Neutrophil (primary cell): ENCODE measurements around the gene TBX5.

Experiments
- H3K27ac ChIP-seq: fragments of 200-600 bp; sonication (generic); 2 replicates; pipeline ENCODE4 v1.5.1; 2016; ENCODE audit warnings: mild to moderate bottlenecking, moderate library complexity
- H3K27me3 ChIP-seq: fragments of 200-600 bp; sonication (generic); 2 replicates; pipeline ENCODE4 v1.6.0; 2016; ENCODE audit warnings: mild to moderate bottlenecking
- H3K36me3 ChIP-seq: fragments of 200-600 bp; sonication (generic); 2 replicates; pipeline ENCODE4 v1.5.1; 2017
- H3K4me1 ChIP-seq, 2 experiments: fragments of 200-600 bp in 1 of 2; sonication (generic) in 1 of 2; 1 replicate in 1 of 2; 2 replicates in 1 of 2; pipeline versions ENCODE4 v1.5.1 to v1.6.1; 2013 to 2016; ENCODE audit warnings: low read depth in 1 of 2, low read length in 1 of 2, mild to moderate bottlenecking in 1 of 2, moderate library complexity in 1 of 2; ENCODE audit not compliant: control insufficient read depth in 1 of 2, insufficient read depth in 1 of 2
- H3K4me3 ChIP-seq, 2 experiments: fragments of 200-600 bp in 1 of 2; sonication (generic) in 1 of 2; 1 replicate in 1 of 2; 2 replicates in 1 of 2; pipeline ENCODE4 v1.5.1; 2013 to 2016; ENCODE audit warnings: low read depth in 1 of 2, low read length in 1 of 2, mild to moderate bottlenecking in 1 of 2, moderate library complexity in 1 of 2
- H3K9me3 ChIP-seq: fragments of 200-600 bp; sonication (generic); 2 replicates; pipeline ENCODE4 v1.5.1; 2016
- CTCF ChIP-seq: fragments of 200-600 bp; sonication (generic); IDR thresholded peaks from 2 replicates; pipeline ENCODE4 v1.5.1; 2016; ENCODE audit warnings: antibody characterized with exemption

Gene TBX5

DNA sequence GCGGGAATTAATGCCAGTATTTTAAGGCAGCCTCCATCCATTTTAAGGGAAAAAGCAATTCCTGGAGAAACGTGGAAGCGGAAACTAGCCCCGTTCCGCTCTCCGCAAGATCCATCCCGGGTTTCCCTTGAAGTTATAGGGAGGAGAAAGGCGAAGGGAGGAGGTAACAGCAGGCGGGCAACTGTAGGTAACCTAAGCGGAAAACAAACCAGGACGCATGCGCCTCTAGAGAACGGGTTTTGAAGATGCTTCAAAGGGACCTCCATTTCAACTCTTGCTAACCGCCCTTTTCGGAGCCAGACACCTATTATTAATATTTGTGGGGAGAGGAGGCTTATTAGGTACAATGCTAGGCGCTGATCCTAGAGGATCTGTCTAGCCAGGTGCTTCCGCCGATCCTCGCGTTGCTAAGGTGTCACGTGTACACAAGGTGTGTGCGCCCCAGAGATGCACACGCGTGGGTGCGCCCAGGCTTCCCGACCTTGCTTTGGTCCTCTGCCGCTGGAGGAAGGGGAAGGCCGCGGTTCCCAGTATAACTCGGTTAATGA is 6.2 kb downstream of the TBX5 start:
- H3K36me3 ChIP-seq, result no peaks in the 10 kb centered on the region
- peaks cover 100% of the 10 kb centered on the region for H3K27me3 ChIP-seq
- no peak overlapping the region for H3K4me3 ChIP-seq
- H3K9me3 ChIP-seq, result no peaks in the 10 kb centered on the region
- no peak overlapping the region for H3K27ac ChIP-seq
- no peak for TF ChIP-seq CTCF
- H3K4me1 ChIP-seq, result no peaks in the 10 kb centered on the region

DNA sequence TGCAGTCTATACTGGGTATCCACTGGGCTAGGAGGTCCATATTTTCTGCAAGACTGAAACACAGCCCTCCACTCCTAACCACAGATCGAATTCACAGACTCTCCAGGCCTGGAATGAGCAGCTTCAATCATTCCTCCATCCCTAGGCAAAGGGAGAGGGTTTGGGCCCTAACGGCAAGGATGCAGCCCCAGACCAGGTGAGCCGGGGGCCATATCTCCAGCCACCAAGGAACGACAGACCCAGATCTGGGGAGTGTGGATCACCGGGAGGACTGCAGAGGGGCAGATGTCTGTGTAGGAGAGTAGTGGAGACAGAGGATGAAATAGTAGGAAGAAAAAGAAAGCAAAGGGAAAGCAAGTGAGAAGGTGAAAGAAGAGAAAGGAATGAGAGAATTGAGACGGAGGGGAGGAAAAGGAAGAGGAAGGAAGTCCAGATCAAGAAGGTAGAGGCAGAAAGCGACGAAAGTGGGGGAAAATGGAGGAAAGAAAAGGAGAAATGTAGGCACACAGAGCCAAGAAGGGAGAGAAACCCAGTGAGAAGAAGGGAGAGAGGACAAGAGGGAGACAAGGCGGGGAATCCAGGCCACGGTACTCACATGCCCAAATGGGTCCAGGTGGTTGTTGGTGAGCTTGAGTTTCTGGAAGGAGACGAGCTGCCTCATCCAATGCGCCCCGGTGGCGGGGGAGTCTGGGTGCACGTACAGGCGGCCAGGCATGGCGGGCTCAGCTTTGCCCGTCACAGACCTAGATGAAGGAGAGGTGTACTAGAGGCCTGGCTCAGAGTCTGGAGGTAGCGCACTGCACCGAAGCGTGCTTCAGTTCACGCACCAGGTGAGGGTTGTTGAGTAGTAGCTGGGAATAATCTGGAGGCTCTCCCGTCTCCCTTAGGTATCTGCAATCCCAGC is 7.7 kb downstream of the TBX5 start:
- H3K4me1 ChIP-seq, result no peaks in the 10 kb centered on the region
- no peaks in the 10 kb centered on the region for H3K9me3 ChIP-seq
- peaks cover 100% of the 10 kb centered on the region for H3K27me3 ChIP-seq
- H3K4me3 ChIP-seq, result no peak overlapping the region
- no peak overlapping the region for H3K27ac ChIP-seq
- TF ChIP-seq CTCF, result no peak
- no peaks in the 10 kb centered on the region for H3K36me3 ChIP-seq

DNA sequence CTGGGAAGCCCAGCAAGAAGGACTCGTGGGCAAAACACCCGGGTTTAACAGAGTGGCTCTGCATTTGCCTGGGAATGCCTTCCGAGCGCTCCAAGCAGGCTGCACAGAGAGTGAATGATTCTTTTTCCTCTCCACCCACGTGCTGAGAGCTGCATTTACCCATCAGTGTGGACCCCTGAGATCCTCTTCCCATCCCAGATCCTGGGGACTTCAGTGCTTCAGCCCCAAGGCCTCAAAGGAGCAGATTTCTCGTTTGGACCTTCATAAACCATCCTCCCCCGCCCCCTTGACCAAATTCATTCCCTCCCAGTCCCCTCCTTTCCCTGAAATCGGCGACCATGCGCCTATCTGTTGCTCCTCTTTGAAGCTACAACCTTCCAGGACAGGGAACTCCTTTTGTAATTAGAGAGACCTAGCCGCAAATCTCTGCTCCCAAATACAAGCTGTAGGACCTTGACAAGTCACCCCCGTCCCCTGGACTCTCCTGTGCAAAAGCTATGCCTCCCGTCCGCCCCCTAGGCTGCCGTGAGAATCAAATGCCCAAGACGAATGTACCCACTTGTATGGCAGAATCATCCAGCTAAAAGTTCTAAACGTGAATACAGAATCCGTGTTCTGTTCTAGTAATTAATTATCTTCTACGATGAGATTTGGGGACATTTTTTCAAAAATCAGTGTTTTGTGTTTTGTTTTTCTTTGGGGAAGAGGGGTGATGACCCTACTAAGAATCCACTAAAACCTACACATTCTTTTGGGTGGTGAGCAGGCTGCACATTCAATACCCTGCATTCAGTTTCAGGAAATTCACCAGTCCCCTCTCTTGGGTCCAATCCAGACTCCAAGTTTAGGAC is 8.8 kb downstream of the TBX5 start:
- no peak for TF ChIP-seq CTCF
- Histone ChIP-seq H3K27me3 (peaks cover 100% of the 10 kb centered on the region), H3K4me1 (no peaks in the 10 kb centered on the region), H3K36me3 (no peaks in the 10 kb centered on the region), H3K27ac (no peak overlapping the region), H3K9me3 (no peaks in the 10 kb centered on the region), H3K4me3 (no peak overlapping the region)

DNA sequence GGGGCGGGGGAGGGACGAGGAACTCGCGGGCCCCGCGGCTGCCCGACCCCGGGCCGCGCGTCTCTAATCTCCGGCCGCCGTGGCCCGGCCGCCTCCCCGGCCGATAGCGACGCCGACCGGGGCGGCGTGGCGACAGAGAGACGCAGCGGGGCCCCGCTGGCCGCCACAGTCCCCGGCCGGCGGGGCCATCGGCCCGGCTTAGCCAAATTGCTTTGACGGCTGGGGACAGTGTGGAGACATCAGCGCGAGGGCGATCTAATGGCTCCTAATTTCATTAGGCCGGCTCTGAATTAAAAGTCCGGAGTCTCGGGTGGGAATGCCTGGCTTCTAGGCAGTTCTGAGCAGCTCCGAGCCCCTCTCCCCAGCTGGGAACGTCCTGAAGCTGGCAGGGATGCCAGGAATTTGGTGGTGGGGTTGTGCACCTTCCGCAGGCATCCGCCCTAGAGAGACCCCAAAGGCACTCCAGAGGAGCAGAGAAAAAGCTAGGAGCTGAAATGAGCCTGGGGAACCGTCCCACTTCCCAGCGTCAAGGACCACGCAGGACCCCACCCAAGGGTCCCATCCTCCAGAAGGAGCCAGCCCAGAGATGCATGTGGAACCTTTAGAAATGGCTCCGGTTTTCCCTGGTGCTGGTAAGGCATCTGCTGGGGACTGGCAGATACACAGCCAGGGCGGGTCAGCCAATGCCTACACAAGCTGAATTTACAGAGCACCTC is 9.6 kb downstream of the TBX5 start:
- Histone ChIP-seq H3K4me1 (no peaks in the 10 kb centered on the region), H3K36me3 (no peaks in the 10 kb centered on the region), H3K27me3 (peaks cover 100% of the 10 kb centered on the region), H3K4me3 (no peak overlapping the region), H3K27ac (no peak overlapping the region), H3K9me3 (no peaks in the 10 kb centered on the region)
- no peak for TF ChIP-seq CTCF

DNA sequence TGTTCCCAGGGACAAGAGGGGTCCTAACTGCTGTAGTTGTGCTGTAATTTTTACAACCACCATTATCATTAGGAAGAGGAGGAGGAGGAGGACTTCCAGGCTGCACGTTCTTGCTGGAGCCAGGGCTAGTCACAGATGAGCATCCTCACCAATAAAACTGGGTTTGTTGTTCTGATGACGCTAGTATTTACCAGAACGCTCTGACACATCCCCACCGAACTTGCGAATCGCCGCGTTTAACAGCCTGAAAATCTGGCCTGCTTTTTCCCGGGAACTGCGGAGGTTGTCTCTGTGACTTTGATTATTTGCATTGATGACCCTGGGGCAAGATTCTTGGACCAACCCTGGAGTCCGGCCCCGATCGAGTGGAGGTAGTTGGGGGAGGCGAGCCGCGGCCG is 10.2 kb downstream of the TBX5 start:
- Histone ChIP-seq H3K36me3 (no peaks in the 10 kb centered on the region), H3K4me1 (no peaks in the 10 kb centered on the region), H3K27ac (no peak overlapping the region), H3K27me3 (peaks cover 100% of the 10 kb centered on the region), H3K4me3 (no peak overlapping the region), H3K9me3 (no peaks in the 10 kb centered on the region)
- TF ChIP-seq CTCF, result no peak
